Measurements from ENCODE around the gene SLC26A9. TPM values are rescaled to one million over a fixed set of nuclear protein-coding genes. Genes with fewer than 3 reads are reported as not detected.

Gene SLC26A9
- total and polyA plus RNA-seq, 2 donors (not counting 3 experiments of a cell fraction or from before 2014, with no cell fraction given) = 0.10 to 0.20 TPM

GRCh38 chr1:205950280-205950679 lies 7.0 kb upstream of the SLC26A9 start:
- H3K27me3 ChIP-seq (ENCODE audit: control insufficient read depth in 2 of 2, insufficient read depth in 2 of 2, low read length in 2 of 2) = peaks cover 14 to 19% of the 10 kb centered on the region in 2 experiments
- DNase-seq (ENCODE audit: low read depth, low spot score) (no peak), FAIRE-seq (no peak)
- no peak overlapping the region for H3K9ac ChIP-seq (replicated peaks; ENCODE audit: extremely low read depth, insufficient read depth, low read length)
- H3K36me3 ChIP-seq (ENCODE audit: control insufficient read depth in 2 of 2, extremely low read depth in 1 of 2, insufficient read depth in 2 of 2, low read length in 2 of 2) = no peaks in the 10 kb centered on the region
- dilution Hi-C loops (cut with MboI; ENCODE audit: extremely low pct_ligation_motif_present, low sequenced_read_pairs) (no loop called here), intact Hi-C loops (cut with micrococcal nuclease) (no loop called here)
- H3K9me3 ChIP-seq (replicated peaks; ENCODE audit: control insufficient read depth, insufficient read depth, low read length) = no peaks in the 10 kb centered on the region
- H3K79me2 ChIP-seq (ENCODE audit: control insufficient read depth, insufficient read depth, low read length) = no peaks in the 10 kb centered on the region
- H2AFZ ChIP-seq (ENCODE audit: low read depth, low read length) = no peak overlapping the region
- BruUV-seq (replicated peaks) = no TSS peak
- no peak overlapping the region for H3K4me2 ChIP-seq (ENCODE audit: insufficient read depth, low read length)
- H4K20me1 ChIP-seq (replicated peaks; ENCODE audit: control insufficient read depth, extremely low read depth, insufficient read depth, low read length) = no peaks in the 10 kb centered on the region
- POLR2A ChIA-PET = no interaction called here
- peaks cover 11% of the 10 kb centered on the region for H3K4me1 ChIP-seq (ENCODE audit: control insufficient read depth, extremely low read depth, insufficient read depth, low read length)
- CTCF ChIA-PET = interaction anchor here (1.1 to 4.0 kb wide), 4 partner anchors 13 to 31 kb away, joined by 3 to 66 read pairs (median 4); no protein-coding TSS in a partner anchor
- H3K9me1 ChIP-seq (replicated peaks; ENCODE audit: control insufficient read depth, extremely low read depth, insufficient read depth, low read length) = no peaks in the 10 kb centered on the region
- no peak overlapping the region for H3K27ac ChIP-seq (ENCODE audit: insufficient read depth, low read depth, low read length)
- TF ChIP-seq MAX (IDR thresholded peaks at IDR 0.05; ENCODE audit: insufficient read depth, insufficient read length) (no peak), GATA2 (IDR thresholded peaks at IDR 0.05; ENCODE audit: insufficient read depth, insufficient read length, low read depth, low read length) (no peak)
- H3K4me3 ChIP-seq (replicated peaks in 1 of 3; ENCODE audit: insufficient read depth in 1 of 3, low read depth in 1 of 3, low read length in 3 of 3) = no peak overlapping the region

DNA sequence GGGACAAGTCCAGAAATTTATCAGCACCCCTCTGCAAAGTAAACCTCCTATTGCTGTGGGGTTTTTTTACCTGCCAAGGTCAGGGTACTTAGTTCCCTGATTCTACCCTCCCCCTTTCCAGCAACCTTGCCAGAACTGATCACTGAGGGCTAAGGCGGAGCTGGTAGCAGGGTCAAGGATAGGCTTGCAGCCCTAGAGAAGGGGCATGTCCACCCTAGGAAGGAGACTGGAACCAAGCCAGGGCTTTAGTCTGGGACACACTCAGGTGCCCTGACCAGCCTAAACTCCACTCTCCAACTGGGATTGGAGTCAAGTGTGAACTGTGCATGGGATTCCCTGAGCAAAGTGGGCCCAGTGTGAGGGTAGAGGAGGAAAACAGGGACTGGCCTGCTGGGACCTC lies 6.5 kb upstream of the SLC26A9 start:
- Histone ChIP-seq H3K9me1 (replicated peaks; ENCODE audit: control insufficient read depth, extremely low read depth, insufficient read depth, low read length) (no peaks in the 10 kb centered on the region), H3K27ac (ENCODE audit: insufficient read depth, low read depth, low read length) (no peak overlapping the region), H4K20me1 (replicated peaks; ENCODE audit: control insufficient read depth, extremely low read depth, insufficient read depth, low read length) (no peaks in the 10 kb centered on the region), H3K4me2 (ENCODE audit: insufficient read depth, low read length) (no peak overlapping the region), H3K27me3 (ENCODE audit: control insufficient read depth in 2 of 2, insufficient read depth in 2 of 2, low read length in 2 of 2) (peaks cover 12 to 18% of the 10 kb centered on the region in 2 experiments), H3K4me3 (replicated peaks in 1 of 3; ENCODE audit: insufficient read depth in 1 of 3, low read depth in 1 of 3, low read length in 3 of 3) (no peak overlapping the region), H3K9me3 (replicated peaks; ENCODE audit: control insufficient read depth, insufficient read depth, low read length) (no peaks in the 10 kb centered on the region), H3K79me2 (ENCODE audit: control insufficient read depth, insufficient read depth, low read length) (no peaks in the 10 kb centered on the region), H3K4me1 (ENCODE audit: control insufficient read depth, extremely low read depth, insufficient read depth, low read length) (peaks cover 11% of the 10 kb centered on the region), H3K36me3 (ENCODE audit: control insufficient read depth in 2 of 2, extremely low read depth in 1 of 2, insufficient read depth in 2 of 2, low read length in 2 of 2) (no peaks in the 10 kb centered on the region), H2AFZ (ENCODE audit: low read depth, low read length) (no peak overlapping the region), H3K9ac (replicated peaks; ENCODE audit: extremely low read depth, insufficient read depth, low read length) (no peak overlapping the region)
- POLR2A ChIA-PET = no interaction called here
- BruUV-seq (replicated peaks) = no TSS peak
- intact Hi-C loops (cut with micrococcal nuclease) = no loop called here
- DNase-seq (ENCODE audit: low read depth, low spot score) (no peak), FAIRE-seq (no peak)
- TF ChIP-seq JUN (IDR thresholded peaks at IDR 0.05; ENCODE audit: borderline replicate concordance, insufficient read depth, insufficient read length, low read depth) = no peak
- TF ChIP-seq FOS (IDR thresholded peaks at IDR 0.05; ENCODE audit: borderline replicate concordance, insufficient read depth, low read length) = no peak
- CTCF ChIA-PET = interaction anchor here (2.2 to 4.0 kb wide), 2 partner anchors 27 to 31 kb away, joined by 6 to 66 read pairs; no protein-coding TSS in a partner anchor
- dilution Hi-C loops (cut with MboI; ENCODE audit: extremely low pct_ligation_motif_present, low sequenced_read_pairs) = no loop called here
